ENCODE data around the gene ST8SIA1.

The ST8SIA1 gene

GRCh38 chr12:22283006-22283506 lies 51.5 kb downstream of the ST8SIA1 start:
- DNase-seq (ENCODE audit: low read depth in 2 of 2): no peak

DNA sequence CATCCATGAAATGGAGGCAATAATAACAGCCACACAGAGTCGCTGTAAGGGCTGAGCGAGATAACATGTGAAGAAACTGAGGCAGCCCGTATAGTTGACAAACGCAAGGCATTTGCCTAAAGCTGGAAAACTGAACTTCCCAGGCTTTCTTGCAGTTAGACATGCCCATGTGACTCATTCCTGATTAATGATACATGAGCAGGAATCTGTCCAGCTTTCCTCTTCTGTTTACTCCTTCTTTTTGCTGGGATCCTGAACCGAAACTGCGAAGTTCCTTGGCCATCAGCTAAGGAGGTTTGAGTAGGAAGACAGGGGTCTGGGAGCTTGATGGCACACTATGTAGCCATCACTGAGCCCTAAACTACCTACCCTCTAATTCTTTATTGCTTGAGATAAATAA lies 52.2 kb downstream of the ST8SIA1 start:
- DNase-seq (ENCODE audit: low read depth in 2 of 2): no peak

DNA sequence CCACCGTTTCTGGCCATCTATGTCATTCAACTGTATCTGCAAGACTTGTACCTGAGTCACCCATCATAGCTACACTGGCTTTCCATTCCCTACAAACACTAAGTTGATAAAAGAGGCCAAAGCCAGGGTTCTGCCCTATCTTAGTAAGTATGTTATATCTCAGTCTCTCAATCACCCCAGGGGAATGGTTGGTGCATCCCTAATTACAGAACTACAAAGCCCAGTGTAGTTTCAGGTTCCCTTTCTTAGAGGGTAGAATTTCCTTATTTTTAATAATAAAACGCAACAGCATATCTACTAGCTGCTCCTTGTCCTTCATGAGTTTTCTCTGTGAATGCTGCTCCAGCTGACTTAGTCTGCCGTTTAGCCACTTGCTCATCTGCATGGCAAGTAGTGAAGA lies 57.6 kb downstream of the ST8SIA1 start:
- no peak for DNase-seq (ENCODE audit: low read depth in 2 of 2)

- no peak for DNase-seq (ENCODE audit: low read depth in 2 of 2)
These were observed 58.2 kb downstream of the ST8SIA1 start for GRCh38 chr12:22276313-22276712.

- no peak for DNase-seq (ENCODE audit: low read depth in 2 of 2)
These were observed 58.7 kb downstream of the ST8SIA1 start for GRCh38 chr12:22275843-22276242.

- DNase-seq (ENCODE audit: low read depth in 2 of 2): no peak
These were observed 62.0 kb downstream of the ST8SIA1 start for GRCh38 chr12:22272335-22273151.

GRCh38 chr12:22271023-22271422 lies 63.5 kb downstream of the ST8SIA1 start:
- DNase-seq (ENCODE audit: low read depth in 2 of 2): no peak

GRCh38 chr12:22268973-22269372 lies 65.5 kb downstream of the ST8SIA1 start:
- no peak for DNase-seq (ENCODE audit: low read depth in 2 of 2)

GRCh38 chr12:22268406-22268805 lies 66.1 kb downstream of the ST8SIA1 start:
- DNase-seq (ENCODE audit: low read depth in 2 of 2): no peak

DNA sequence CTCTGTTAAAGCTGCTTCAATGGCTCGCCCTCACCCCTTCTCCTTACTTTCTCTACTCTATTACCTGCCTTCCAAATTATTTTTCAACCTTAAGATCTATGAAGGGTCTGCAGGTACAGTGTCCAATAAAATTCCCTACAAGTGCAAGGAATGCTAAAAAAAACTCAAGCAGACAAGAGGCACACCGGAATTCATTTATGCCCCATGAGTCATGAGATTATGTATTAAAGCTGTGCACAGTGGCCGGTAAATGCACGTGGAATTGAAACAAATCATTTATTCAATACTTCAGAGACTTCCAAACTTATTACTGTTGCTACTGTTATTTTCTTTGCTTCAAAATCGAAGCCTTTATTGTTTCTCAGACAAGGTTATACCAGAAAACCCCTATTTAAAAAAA lies 68.4 kb downstream of the ST8SIA1 start:
- no peak for DNase-seq (ENCODE audit: low read depth in 2 of 2)

DNA sequence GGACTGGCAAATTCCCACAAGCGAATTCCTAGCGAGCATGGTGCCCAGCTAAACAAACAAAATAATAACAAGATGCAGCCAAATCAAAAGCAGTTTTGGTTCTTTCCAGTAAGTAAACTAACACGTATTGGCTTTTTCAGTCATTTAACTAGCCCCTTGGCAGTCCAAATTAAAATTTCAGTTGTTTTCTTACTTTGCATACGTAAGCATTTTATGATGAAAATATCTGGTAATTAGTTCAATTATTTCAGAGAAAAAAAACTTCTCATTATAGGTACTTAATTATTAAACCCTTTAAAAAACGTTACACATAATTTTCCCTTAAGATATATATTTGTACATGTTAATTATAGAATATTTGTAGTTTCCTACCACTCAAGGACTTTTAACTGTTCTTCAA lies 70.1 kb downstream of the ST8SIA1 start:
- no peak for DNase-seq (ENCODE audit: low read depth in 2 of 2)

DNA sequence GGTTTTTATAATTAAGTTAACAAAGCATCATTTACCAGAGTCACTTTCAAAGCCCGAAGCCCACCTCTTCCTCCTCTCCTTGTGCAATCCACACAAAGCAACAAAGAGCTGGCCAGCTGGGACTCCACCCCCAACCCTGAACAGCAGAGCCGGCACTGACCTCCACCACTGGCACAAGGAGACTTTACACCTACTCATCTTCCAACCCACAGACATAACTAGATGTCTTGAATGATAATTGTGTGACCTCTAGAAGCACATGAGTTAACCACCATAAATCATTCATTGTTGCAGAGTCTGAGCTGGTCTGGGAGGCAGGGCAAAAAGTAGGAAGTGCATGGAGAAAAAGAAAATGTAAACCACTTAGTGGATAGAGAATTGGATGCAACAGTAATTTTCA lies 72.2 kb downstream of the ST8SIA1 start:
- no peak for DNase-seq (ENCODE audit: low read depth in 2 of 2)

GRCh38 chr12:22257100-22257499 lies 77.4 kb downstream of the ST8SIA1 start:
- no peak for DNase-seq (ENCODE audit: low read depth in 2 of 2)

DNA sequence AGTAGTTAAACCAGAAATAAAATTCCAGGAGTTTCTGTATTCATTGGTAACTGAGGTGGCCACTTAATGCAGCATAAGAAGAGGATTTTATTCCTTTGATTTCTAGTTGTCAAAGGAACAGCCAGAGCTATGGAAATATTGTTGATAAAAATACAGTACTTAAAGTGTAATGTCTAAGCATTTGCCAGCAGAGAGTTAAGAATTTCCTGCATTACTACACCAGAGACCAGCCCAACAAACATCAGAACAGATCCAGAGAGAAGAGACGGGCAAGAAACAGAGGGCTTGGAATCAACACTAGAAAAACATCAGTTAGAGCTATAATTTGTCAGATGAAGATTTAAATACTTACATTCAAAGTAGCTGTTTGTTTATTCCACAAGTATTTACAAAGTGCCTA lies 77.9 kb downstream of the ST8SIA1 start:
- no peak for DNase-seq (ENCODE audit: low read depth in 2 of 2)

DNA sequence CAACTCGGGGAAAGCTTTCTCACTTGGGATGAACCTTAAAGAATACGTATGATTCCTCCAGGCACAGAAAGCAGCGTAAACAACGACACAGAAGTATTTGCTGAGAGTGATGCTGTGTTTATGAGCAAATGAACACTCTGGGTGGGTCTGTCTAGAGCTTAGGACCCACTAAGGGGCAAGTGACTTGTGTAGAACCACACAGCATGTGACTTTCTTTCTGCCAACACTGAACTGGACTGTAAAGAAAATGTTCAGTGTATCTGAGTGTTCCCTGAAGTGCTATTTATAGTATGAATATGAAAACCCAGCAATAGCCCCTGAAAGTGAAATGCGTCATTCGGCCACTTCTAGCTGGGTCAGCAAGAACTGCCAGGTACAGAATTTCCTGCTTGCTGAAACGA lies 78.5 kb downstream of the ST8SIA1 start:
- no peak for DNase-seq (ENCODE audit: low read depth in 2 of 2)

GRCh38 chr12:22255097-22255496 lies 79.4 kb downstream of the ST8SIA1 start:
- DNase-seq (ENCODE audit: low read depth in 2 of 2): no peak

DNA sequence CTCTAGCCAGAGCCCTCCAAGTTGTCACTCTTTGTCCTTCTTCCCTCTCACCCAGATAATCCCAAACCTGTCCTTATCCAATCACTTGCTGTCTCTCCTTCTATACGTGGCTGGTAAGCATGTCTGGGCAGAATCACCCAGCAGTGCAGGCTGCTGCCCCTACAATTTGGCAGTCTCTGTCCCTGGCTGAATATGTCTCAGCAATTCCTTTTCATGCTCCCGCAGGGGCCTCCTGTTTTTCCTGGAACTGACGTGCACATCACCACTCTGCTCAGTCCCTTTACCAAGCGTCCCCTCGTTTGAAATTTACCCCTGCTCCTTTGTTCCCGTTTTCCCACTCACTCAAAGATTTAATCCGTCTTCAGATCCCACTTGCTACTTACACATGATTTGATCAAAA lies 80.0 kb downstream of the ST8SIA1 start:
- no peak for DNase-seq (ENCODE audit: low read depth in 2 of 2)

- DNase-seq (ENCODE audit: low read depth in 2 of 2): no peak
These were observed 82.5 kb downstream of the ST8SIA1 start for GRCh38 chr12:22252057-22252456.

DNA sequence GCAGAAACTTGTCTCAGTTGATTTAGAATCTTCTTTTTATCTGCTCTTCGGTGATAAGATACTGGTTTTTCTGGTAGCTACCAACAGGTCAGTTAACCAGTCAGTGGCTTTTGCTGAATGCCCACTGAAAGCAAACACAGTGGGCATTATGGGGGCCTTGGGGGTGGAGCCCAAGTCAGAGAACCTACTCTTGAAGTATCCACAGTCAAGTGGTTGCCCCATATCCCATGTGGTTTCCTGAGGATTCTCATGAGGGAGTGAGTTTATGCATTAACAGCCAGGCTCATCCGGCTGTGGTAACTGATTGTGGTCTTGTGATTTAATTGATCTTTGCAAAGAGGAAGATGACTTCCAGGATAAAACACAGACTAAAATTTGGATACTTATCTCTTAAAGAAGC lies 83.7 kb downstream of the ST8SIA1 start:
- DNase-seq (ENCODE audit: low read depth in 2 of 2): no peak

DNA sequence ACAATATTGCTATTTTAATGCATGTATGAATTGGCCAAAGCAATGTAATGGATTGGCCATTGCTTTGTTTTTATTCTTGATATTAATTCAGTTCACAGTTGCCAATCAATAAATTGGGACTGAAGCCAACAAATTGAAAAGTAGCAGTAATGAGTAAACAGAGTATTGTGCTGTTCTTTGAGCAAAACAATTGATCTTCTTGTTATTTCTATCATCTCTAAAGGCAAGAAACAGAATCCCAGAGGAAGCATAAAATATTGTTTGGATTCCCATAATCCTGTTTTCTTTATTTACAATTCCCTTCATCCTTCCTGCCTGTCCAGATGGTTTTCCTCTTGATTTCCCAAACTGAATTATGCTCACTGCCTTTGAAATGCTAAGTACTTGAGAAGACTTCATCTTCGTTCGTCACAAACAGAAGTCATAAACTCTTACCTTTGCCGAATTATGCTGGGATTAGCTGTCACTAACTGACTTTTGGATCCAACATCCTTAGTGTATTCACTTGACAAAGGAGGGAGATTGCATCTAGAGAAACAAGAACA lies 85.9 kb downstream of the ST8SIA1 start:
- no peak for DNase-seq (ENCODE audit: low read depth in 2 of 2)

DNA sequence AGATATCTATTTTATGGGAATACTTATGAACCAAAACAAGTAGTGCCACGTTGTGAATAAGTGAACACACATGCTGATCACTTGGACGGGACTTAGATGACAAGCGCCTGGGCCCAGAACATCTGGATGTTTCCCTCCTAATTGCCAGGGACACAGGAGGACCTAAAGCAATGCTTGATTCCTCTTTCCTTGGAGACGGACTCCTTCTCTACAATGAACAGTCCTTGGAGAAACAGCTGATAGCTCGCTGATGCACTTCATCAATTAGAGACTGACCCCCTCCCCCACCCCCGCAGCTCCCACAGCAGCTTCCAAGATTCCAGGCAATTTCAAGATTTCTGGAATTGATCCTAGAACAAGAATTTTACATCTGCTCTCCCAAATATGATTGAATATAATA lies 86.4 kb downstream of the ST8SIA1 start:
- DNase-seq (ENCODE audit: low read depth in 2 of 2): no peak

GRCh38 chr12:22246217-22246846 lies 88.2 kb downstream of the ST8SIA1 start:
- DNase-seq (ENCODE audit: low read depth in 2 of 2): no peak

DNA sequence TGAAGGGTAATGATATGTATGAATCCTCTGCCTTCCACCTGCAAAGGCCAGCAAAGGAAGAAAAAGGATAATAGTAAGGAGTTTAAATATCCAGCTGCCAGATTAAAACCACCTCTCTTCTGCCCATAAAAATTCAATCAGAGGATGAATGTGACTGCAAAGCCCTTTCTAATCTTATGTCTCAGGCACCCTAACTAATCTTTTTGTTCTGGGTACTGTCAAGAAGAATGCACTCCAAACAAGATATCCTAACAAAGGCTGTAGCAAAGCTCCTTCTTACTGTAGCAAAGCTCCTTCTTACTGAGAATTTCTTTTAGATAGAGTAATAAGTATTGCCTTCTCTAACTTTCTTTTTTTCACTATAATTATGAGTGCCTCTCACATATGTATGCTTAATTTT lies 91.8 kb downstream of the ST8SIA1 start:
- no peak for DNase-seq (ENCODE audit: low read depth in 2 of 2)

Data from stimulated activated CD8-positive, alpha-beta memory T cell treated with anti-CD3 and anti-CD28 coated beads, Interleukin-2, amount 100 ng/mL, for 1 hour (primary cell).